NCI-H748 (cell line): ENCODE data around the gene TIMELESS.
A peak's percentile ranks its signal among the peaks of the same experiment; 100 is the strongest.
"Not testable (repeated sequence)": the region's sequence is repeated elsewhere in the genome, so short reads cannot be mapped to it uniquely, and the experiment has no call there.

Experiments used
- DNase-seq: peaks from one replicate; lab custom pipeline; 2025; ENCODE audit not compliant: unreplicated experiment; lab: John Stamatoyannopoulos, UW

Gene TIMELESS

DNA sequence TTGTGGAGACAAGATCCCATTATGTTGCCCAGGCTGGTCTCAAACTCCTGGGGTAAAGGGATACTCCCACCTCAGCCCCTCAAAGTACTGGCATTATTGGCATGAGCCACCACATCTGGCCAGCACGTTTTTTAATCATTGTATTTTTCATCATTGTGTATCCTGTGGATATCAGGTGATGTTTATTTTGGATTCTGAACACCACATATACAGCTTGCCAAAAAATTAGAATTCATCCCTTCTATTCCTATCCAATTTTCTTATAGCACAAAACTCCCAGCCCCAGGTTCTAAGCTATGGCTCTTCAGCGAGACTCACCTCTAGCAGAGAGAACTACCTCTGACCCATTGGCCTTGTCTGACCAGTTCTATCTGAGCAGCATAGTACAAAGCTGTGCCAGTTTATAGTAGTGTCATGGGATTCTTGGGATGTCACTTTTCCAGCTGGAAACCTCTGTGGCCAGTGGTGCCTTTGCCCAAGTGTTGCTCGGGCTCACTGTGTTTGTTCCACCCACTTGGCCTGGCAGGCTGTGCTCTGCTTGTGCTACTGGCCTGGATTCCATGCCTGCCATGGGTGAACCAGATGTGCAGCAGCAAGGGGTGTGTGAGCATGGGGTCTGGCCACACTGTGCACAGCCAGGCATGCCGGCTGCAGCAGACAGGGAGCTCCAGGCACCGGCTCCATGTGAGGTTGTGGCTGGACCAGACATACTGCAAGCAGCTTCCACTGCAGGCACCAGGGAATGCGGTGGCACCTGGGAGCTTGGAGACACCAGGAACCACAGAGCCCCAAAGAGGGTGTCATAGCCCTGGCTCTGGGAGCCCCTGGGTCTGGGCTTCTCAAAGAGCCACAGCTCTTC, 37.2 kb downstream of the TIMELESS start:
- no peak for DNase-seq

DNA sequence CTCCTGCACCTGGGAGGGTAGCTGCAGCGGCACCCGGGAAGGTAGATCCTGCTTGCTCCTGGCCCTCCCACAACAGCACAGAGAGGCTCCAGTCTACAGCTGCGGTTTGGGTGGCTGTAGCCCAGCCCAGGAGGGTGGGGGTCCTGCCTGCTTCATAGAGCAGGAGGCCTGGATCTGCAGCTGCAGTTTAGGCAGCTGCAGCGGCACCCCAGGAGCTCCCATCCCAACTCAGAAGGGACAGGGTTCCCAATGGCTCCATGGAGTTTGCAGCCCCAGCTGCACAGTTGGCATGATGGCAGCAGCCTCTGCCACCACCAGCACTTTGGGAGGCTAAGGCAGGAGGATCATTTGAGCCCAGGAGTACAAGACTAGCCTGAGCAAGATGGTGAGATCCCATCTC, 38.5 kb downstream of the TIMELESS start:
- no peak for DNase-seq

DNA sequence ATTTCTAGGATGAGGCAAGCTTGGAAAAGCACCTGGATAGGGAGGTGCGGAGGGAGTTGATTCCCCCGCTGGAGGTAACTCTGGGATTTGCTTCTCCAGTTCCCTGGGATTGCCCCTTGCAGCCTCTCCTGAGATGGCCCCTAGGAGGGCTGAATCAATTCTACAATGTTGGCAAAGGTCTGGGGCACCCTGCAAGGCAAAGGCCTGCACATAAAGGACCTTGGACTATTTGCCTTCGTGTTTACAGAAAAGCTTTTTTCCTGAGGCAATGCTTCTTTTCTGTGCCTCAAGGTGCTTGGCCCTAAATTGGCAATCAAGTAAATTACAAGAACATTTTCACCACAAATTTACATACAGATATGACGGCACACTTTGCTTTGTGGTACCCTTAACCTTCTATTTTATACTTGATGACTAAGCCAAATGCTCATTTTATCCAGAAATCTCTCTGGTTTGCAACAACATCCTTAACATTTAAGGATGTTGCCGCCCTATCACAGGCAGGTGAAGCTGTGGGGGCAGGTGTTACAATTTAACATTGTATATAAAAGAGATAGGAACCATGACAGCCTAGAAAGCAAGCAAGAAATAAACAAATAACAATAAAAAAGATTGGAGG, 40.3 kb downstream of the TIMELESS start:
- no peak for DNase-seq

DNA sequence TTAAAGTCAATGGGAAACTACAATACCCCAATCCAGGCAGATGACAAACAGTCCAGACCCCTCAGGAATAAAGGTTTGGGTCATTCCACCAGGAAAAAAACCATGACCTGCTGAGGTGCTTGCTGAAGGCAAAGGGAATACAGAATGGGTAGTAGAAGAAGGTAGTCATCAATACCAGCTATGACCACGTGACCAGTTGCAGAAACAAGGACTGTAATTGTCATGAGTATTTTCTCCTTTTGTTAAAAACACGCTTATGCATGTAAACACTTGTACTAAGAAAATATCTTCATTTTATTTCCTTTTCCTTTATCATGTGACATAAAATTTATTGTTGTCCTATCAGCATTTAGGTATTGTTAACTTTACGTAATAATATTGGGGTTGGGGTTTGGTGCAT, 45.0 kb downstream of the TIMELESS start:
- DNase-seq, result not testable (repeated sequence)

DNA sequence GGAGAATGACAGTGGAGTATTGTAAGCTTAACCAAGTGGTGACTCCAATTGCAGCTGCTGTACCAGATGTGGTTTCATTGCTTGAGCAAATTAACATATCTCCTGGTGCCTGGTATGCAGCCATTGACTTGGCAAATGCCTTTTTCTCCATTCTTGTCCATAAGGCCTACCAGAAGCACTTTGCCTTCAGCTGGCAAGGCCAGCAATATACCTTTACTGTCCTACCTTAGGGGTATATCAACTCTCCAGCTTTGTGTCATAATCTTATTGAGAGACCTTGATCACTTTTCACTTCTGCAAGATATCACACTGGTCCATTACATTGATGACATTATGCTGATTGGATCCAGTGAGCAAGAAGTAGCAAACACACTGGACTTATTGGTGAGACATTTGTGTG, 47.6 kb downstream of the TIMELESS start:
- DNase-seq, result not testable (repeated sequence)

DNA sequence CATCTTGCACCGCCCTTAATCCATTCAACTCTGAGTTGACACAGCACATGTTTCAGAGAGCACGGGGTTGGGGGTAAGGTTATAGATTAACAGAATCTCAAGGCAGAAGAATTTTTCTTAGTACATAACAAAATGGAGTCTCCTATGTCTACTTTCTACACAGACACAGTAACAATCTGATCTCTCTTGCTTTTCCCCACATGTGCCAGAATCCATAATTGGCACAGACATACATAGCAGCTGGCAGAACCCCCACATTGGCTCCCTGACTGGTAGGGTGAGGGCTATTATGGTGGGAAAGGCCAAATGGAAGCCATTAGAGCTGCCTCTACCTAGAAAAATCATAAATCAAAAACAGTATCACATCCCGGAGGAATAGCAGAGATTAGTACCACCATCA, 48.1 kb downstream of the TIMELESS start:
- DNase-seq, result not testable (repeated sequence)

DNA sequence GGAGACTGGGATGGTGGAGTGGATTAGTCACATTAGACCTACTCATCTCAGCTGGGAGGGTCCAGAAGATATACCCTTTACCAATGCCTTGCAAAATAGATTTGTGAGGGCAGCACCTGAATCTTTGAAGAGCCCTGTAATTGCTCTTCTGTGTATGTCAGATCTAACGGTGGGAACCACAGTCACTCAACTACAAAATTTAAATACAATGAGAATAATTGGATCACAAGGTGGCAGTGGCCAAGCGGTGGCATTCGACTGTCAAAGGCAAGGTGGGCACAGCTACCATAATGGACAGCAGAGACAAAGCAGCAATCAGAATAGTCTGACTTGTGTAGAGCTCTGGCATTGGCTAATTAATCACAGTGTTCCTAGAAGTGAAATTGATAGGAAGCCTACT, 49.8 kb downstream of the TIMELESS start:
- not testable (repeated sequence) for DNase-seq

DNA sequence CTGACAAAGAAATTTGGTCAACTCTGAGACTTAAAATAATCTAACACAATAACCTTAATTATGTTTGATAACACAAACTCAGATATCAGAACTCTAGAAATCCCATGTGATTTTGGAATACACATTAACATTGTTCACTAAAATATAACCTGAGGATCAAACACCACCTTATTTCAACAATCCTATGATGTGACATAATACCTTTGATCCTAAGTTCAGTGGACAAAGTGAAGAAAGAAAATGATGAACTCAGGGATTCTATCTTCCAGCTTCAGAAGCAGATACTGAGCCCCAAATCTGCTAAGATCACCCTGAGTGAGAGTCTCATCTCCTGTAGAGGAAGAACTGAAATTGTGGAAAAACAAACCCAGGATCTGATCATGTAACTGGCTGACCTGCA, 50.9 kb downstream of the TIMELESS start:
- DNase-seq, result no peak

DNA sequence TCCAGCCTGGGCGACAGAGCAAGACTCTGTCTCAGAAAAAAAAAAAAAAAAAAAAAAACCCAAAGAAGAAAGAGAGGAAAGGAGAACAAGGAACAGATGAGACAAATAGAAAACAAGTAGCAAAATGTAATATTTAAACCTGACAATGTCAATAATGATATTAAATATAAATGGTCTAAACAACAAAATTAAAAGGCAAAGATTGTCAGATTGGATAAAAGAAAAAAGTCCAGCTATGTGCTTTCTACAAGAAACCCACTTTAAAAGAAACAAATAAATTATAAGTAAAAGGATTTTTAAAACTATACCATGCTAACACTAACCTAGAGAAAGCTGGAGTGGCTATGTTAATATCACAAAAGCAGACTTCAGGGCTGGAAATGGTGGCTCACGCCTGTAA, 56.9 kb downstream of the TIMELESS start:
- DNase-seq, result no peak

DNA sequence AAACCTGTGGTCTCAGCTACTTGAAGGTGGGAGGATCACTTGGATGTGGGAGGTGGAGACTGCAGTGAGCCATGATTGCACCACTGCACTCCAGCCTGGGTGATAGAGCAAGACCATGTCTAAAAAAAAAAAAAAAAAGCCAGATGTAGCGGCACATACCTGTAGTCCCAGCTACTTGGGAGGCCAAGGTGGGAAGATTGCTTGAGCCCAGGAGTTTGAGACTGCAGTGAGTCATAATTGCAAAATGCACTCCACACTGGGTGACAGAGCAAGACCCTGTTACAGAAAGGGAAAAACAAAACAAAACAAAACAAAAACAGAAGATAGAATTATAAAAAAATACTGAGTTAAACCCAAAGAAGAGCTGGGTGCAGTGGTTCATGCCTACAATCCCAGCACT, 57.5 kb downstream of the TIMELESS start:
- DNase-seq, result no peak

DNA sequence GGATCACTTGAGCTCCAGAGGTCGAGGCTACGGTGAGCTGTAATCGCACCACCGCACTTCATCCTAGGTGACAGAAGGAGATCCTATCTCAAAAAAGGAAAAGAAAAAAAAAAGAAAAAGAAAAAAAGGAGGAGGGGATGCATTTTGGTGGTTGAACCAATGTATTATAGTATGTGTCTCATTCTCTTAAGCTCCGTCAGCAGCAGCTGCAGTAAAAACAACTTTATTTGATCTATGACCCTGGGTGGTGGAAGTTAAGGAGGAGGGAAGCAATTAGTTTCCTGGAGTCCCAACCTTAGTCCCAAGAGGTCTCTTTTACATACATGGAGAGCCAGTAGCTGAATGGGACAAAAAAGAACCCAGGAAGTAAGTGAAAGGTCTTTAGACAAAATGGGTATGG, 59.8 kb downstream of the TIMELESS start:
- DNase-seq, result no peak

DNA sequence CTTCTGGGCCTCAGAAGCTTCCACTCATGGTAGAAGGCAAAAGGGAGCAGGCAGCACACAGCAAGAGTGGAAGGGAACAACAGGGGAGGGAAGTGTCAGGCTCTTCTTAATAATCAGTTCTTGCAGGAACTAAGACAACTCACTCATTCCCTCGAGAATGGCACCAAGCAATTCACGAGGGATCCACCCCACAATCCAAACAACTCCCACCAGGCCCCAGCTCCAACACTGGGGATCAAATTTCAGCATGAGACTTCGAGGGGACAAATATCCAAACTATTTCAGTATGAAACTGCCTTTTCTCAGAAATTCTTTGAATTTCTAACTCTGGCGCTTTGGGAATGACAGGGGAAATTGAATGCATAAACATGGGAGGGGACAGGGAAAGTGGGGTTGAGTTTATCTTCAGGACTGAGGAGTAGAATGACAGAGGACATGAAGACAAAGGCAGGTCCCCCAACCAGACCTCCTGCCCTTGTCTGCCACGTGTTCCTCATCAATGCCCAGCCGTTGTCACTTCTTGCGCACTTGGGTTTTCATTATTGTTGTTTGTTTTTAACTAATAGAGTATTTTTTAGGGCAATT, 62.0 kb downstream of the TIMELESS start:
- DNase-seq, result peak; percentile 5

DNA sequence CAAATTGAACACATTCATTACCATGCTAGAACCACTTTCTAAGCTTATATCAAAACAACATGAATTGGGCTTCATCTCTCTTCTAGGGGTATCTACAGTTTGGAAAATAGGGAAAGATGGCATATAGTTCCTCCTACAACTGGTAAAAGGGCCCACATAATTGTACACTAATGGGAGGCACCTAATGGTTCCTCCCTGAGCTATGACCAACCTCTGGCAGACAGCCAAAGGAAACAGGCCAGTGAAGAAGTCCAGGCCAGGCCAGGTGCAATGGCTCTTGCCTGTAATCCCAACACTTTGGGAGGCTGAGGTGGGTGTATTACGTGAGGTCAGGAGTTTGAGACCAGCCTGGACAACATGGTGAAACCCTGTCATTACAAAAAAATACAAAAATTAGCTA, 63.4 kb downstream of the TIMELESS start:
- DNase-seq, result peak; percentile 63

DNA sequence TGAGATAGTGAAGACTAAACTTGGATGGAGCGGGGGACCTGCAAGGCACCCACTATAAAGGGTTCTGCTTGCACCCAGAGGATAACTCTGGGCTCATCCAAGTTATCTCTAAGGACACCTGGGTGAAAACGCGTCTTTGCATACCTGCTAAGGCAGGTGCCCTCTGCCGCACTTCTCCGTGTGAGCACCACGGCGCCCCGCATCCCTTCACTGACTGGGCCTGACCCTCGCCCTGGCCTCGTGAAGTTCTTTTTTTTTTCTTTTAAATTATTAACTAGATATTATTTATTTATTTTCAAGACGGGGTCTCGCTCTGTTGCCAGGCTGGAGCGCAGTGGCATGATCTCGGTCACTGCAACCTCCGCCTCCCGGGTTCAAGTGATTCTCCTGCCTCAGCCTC, 66.6 kb downstream of the TIMELESS start:
- no peak for DNase-seq

DNA sequence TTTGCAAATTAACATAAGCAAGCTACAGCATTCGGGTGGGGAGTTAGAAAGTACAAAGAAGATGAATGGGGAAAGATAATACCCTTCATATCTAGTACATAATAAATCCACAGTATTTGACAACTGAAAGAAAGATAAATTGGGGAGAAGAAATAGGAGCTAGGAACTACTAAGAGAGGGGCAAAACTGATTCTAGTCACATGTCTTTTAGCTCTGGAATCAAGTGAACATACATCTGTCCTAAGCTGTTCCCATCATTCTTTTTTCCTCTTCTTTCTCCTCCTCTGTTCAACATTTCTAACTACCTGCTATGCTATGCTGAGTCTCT, 71.3 kb downstream of the TIMELESS start:
- no peak for DNase-seq

DNA sequence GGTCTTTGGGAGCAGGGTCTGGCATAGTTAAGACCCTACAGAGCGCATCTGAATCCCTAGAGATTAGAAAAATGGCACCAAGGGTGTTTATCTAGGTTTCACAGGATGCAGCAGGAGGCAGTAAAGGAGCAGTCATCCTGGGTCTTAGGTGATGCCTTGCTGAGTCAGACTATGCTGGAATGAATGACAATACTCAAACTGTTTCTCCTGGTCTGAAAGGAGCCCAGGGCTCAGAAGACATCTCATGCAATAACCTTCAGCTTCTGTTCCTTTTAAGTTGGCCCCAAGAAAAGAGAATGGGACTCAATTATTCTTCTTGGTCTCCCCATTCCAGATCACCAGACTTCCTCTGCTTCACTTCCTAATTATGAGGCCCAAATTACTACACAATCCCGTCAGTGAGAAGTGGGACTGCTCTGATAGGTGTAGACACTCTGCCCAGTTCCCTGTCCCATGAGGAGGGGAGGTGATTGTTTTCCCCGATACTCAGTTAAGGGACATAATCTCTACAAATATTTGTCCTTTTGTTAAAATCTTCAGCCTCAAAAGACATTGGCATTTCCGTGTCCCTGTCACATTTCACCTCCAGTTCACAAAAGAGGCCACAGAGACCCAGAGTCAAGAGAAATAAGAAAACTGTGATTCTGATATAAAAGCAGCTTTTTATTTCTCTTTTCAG, 71.8 kb downstream of the TIMELESS start:
- DNase-seq, result no peak

DNA sequence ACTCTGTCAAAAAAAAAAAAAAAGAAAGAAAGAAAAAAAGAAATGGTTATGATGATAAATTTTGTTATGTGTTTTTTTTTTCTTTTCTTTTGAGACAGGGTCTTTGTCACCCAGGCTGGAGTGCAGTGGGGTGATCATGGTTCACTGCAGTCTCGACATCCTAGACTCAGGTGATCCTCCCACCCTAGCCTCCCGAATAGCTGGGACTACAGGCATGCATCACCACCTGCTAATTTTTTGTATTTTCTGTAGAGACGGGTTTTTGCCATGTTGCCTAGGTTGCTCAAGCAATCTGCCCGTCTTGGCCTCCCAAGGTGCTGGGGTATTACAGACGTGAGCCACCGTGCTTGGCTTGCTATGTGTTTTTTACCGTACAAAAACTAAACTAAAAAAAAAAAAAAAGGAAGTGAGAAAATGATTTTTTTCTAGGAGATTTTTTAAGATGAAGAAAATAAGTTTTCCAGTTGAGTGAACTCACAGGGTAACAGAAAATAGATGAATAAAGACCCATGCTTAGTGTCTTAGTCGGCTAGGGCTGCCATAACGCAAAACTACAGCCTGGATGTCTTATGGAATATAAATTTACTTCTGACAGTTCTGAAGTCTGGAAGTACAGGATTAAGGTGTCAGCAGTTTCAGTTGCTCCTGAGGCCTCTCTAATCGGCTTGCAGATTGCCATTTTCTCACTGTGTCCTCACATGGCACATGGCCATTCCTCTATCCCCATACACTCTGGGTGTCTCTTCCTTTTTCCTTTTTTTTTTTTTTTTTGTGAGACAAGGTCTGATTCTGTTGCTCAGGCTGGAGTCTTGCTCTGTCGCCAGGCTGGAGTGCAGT, 73.4 kb downstream of the TIMELESS start:
- DNase-seq, result no peak

DNA sequence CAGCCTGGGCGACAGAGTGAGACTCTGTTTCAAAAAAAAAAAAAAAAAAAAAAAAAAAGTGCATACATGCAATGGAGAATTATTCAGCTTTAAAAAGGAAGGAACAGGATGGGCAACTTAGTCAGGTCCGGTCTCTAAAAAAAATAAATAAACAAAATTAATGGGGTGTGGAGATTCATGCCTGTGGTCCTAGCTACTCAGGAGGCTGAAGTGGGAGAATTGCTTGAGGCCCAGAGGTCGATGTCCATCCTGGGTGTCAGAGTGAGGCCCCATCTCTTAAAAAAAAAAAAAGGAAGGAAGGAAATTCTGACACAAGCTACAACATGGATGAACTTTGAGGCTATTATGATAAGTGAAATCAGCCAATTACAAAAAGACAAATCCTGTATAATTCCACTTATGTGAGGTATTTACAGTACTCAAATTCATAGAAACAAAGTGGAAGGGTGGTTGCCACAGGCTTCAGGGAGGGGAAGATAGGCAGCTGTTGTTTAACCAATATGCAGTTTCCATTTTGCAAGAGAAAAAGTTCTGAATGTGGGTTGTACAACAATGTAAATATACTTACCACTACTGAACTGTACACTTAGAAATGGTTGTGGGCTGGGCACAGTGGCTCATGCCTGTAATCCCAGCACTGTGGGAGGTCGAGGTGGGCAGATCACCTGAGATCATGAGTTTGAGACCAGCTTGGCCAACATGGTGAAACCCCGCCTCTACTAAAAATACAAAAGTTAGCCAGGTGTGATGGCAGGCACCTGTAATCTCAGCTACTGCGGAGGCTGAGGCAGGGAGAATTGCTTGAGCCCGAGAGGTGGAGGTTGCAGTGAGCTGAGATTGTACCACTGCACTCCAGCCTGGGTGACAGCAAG, 74.3 kb downstream of the TIMELESS start:
- no peak for DNase-seq

DNA sequence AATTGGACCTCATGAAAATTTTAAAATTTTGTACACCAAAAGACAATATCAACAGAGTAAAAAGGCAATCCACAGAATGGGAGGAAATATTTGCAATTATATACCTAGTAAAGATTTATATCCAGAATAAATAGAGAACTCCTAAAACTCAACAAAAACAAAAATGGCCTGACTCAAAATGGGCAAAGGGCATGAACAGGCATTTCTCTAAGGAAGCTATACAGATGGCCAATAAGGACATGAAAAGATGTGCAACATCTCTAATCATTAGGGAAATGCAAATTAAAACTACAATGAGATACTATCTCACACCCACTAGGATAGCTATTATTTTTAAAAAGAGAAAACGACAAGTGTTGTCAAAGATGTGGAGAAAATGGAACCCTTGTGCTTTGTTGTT, 75.7 kb downstream of the TIMELESS start:
- DNase-seq, result no peak

DNA sequence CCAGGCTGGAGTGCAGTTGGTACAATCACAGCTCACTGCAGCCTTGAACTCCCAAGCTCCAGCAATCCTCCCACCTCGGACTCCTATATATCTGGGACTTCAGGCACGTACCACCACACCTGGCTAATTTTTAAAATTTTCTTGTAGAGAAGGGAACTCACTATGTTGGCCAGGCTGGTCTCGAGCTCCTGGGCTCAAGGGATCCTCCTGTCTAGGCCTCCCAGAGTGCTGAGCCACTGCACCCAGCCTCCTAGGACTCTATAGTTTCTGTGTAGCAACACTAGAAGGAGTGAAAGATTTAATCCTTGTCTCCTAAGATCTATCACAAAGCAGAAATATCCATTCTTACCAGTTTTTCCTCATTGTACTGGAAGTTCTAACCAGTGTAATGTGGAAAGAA, 82.3 kb downstream of the TIMELESS start:
- no peak for DNase-seq
